ENCODE measurements around the gene DDX27.

Gene DDX27

GRCh38 chr20:49236301-49236700, 17.1 kb downstream of the DDX27 start:
- H3K9me2 ChIP-seq (replicated peaks; ENCODE audit: low read depth, low read length), result no peaks in the 10 kb centered on the region
- no peak overlapping the region for H2AFZ ChIP-seq (ENCODE audit: low read length)
- no peaks in the 10 kb centered on the region for H3K27me3 ChIP-seq (ENCODE audit: insufficient read depth, low read length, poor library complexity, severe bottlenecking)
- H3K4me2 ChIP-seq (ENCODE audit: low read depth, low read length, poor library complexity, severe bottlenecking), result no peak overlapping the region
- H4K20me1 ChIP-seq (ENCODE audit: insufficient read depth, low read length, poor library complexity, severe bottlenecking), result no peaks in the 10 kb centered on the region
- TF ChIP-seq CTCF (conservative IDR thresholded peaks at IDR 0.05; ENCODE audit: low read length) (no peak), EZH2phosphoT487 (IDR thresholded peaks at IDR 0.05; ENCODE audit: borderline replicate concordance) (no peak)
- H3K79me2 ChIP-seq (ENCODE audit: insufficient read depth, low read length), result no peaks in the 10 kb centered on the region
- H3K36me3 ChIP-seq (ENCODE audit: insufficient read depth, low read length), result peaks cover 54% of the 10 kb centered on the region; the same call in 1 of the 2 replicates
- H3K4me3 ChIP-seq (ENCODE audit: low read length, poor library complexity, severe bottlenecking), result no peak overlapping the region
- H3K4me1 ChIP-seq (ENCODE audit: insufficient read depth, low read length, poor library complexity, severe bottlenecking), result no peaks in the 10 kb centered on the region
- H3F3A ChIP-seq (ENCODE audit: low read depth), result no peaks in the 10 kb centered on the region
- no peaks in the 10 kb centered on the region for H3K9me3 ChIP-seq (ENCODE audit: insufficient read depth, low read depth, low read length)
- H3K9ac ChIP-seq (ENCODE audit: low read depth, low read length, poor library complexity, severe bottlenecking), result no peak overlapping the region

- Histone ChIP-seq H3K4me3 (ENCODE audit: low read length, poor library complexity, severe bottlenecking) (no peak overlapping the region), H3K9me3 (ENCODE audit: insufficient read depth, low read depth, low read length) (no peaks in the 10 kb centered on the region), H3K36me3 (ENCODE audit: insufficient read depth, low read length) (peaks cover 60% of the 10 kb centered on the region; the same call in 1 of the 2 replicates), H2AFZ (ENCODE audit: low read length) (no peak overlapping the region), H3K4me1 (ENCODE audit: insufficient read depth, low read length, poor library complexity, severe bottlenecking) (no peaks in the 10 kb centered on the region), H4K20me1 (ENCODE audit: insufficient read depth, low read length, poor library complexity, severe bottlenecking) (no peaks in the 10 kb centered on the region), H3K27me3 (ENCODE audit: insufficient read depth, low read length, poor library complexity, severe bottlenecking) (no peaks in the 10 kb centered on the region), H3K79me2 (ENCODE audit: insufficient read depth, low read length) (no peaks in the 10 kb centered on the region), H3K9me2 (replicated peaks; ENCODE audit: low read depth, low read length) (no peaks in the 10 kb centered on the region), H3F3A (ENCODE audit: low read depth) (no peaks in the 10 kb centered on the region), H3K4me2 (ENCODE audit: low read depth, low read length, poor library complexity, severe bottlenecking) (no peak overlapping the region), H3K9ac (ENCODE audit: low read depth, low read length, poor library complexity, severe bottlenecking) (no peak overlapping the region)
- TF ChIP-seq EZH2phosphoT487 (IDR thresholded peaks at IDR 0.05; ENCODE audit: borderline replicate concordance) (no peak), CTCF (conservative IDR thresholded peaks at IDR 0.05; ENCODE audit: low read length) (no peak)
Observed at GRCh38 chr20:49237531-49237930, 18.3 kb downstream of the DDX27 start.

- Histone ChIP-seq H2AFZ (ENCODE audit: low read length) (no peak overlapping the region), H3K79me2 (ENCODE audit: insufficient read depth, low read length) (no peaks in the 10 kb centered on the region), H3K4me1 (ENCODE audit: insufficient read depth, low read length, poor library complexity, severe bottlenecking) (no peaks in the 10 kb centered on the region), H3K4me3 (ENCODE audit: low read length, poor library complexity, severe bottlenecking) (no peak overlapping the region), H3K9me2 (replicated peaks; ENCODE audit: low read depth, low read length) (no peaks in the 10 kb centered on the region), H3K4me2 (ENCODE audit: low read depth, low read length, poor library complexity, severe bottlenecking) (no peak overlapping the region), H3K36me3 (ENCODE audit: insufficient read depth, low read length) (peaks cover 82% of the 10 kb centered on the region), H3F3A (ENCODE audit: low read depth) (no peaks in the 10 kb centered on the region), H3K27me3 (ENCODE audit: insufficient read depth, low read length, poor library complexity, severe bottlenecking) (no peaks in the 10 kb centered on the region), H3K9ac (ENCODE audit: low read depth, low read length, poor library complexity, severe bottlenecking) (no peak overlapping the region), H4K20me1 (ENCODE audit: insufficient read depth, low read length, poor library complexity, severe bottlenecking) (no peaks in the 10 kb centered on the region), H3K9me3 (ENCODE audit: insufficient read depth, low read depth, low read length) (no peaks in the 10 kb centered on the region)
- TF ChIP-seq CTCF (conservative IDR thresholded peaks at IDR 0.05; ENCODE audit: low read length) (peak; percentile 76), EZH2phosphoT487 (IDR thresholded peaks at IDR 0.05; ENCODE audit: borderline replicate concordance) (no peak)
Observed at GRCh38 chr20:49245921-49246740, 26.9 kb downstream of the DDX27 start.
